DND-41 (cell line): ENCODE measurements around the gene SWAP70.
"Not testable (repeated sequence)": the region's sequence is repeated elsewhere in the genome, so short reads cannot be mapped to it uniquely, and the experiment has no call there.

Experiments used
- ATAC-seq: fragments of 200-7000 bp; cut with Tn5 transposase; 3 replicates; pipeline ENCODE4 v1.9.1; 2021; ENCODE audit warnings: low read depth; ENCODE audit not compliant: insufficient read depth
- DNase-seq: peaks from one replicate; pipeline ENCODE4 v3.0.0-alpha.2; 2020
- H2AFZ ChIP-seq: 2 replicates; pipeline ENCODE4 v1.6.0; 2012; ENCODE audit warnings: low read depth, low read length
- H3K27ac ChIP-seq: 2 replicates; pipeline ENCODE4 v1.5.1; 2012; ENCODE audit warnings: low read length, inconsistent platforms
- H3K27me3 ChIP-seq: fragments of 200-600 bp; sonication (generic); 2 replicates; pipeline ENCODE4 v1.6.0; 2012; ENCODE audit warnings: low read length, mild to moderate bottlenecking, inconsistent platforms; ENCODE audit not compliant: insufficient read depth, poor library complexity
- H3K36me3 ChIP-seq: 2 replicates; pipeline ENCODE4 v1.5.1; 2012; ENCODE audit warnings: low read length, inconsistent platforms; ENCODE audit not compliant: insufficient read depth
- H3K4me1 ChIP-seq: 2 replicates; pipeline ENCODE4 v1.5.1; 2012; ENCODE audit warnings: mild to moderate bottlenecking, low read length; ENCODE audit not compliant: insufficient read depth
- H3K4me2 ChIP-seq: 2 replicates; pipeline ENCODE4 v1.6.0; 2012; ENCODE audit warnings: mild to moderate bottlenecking, moderate library complexity, low read length, inconsistent platforms; ENCODE audit not compliant: insufficient read depth
- H3K4me3 ChIP-seq, 2 experiments: fragments of 200-600 bp in 1 of 2; shearing (Covaris generic) in 1 of 2; 2 replicates each; pipeline ENCODE4 v1.5.1; 2012 to 2016; ENCODE audit warnings: inconsistent platforms in 2 of 2, low read length in 2 of 2, mild to moderate bottlenecking in 2 of 2, low read depth in 1 of 2, moderate library complexity in 1 of 2
- H3K79me2 ChIP-seq: 2 replicates; pipeline ENCODE4 v1.6.0; 2012; ENCODE audit warnings: low read length, inconsistent platforms; ENCODE audit not compliant: insufficient read depth
- H3K9ac ChIP-seq: 2 replicates; pipeline ENCODE4 v1.6.0; 2012; ENCODE audit warnings: low read depth, mild to moderate bottlenecking, inconsistent platforms, low read length, moderate library complexity
- H3K9me3 ChIP-seq: 2 replicates; pipeline ENCODE4 v1.5.1; 2012; ENCODE audit warnings: low read length, moderate library complexity, mild to moderate bottlenecking, inconsistent platforms; ENCODE audit not compliant: insufficient read depth, severe bottlenecking
- H4K20me1 ChIP-seq: 2 replicates; pipeline ENCODE4 v1.6.0; 2012; ENCODE audit warnings: low read length; ENCODE audit not compliant: insufficient read depth
- CTCF ChIP-seq: IDR thresholded peaks from 2 replicates; pipeline ENCODE4 v1.5.1; 2012; ENCODE audit warnings: borderline replicate concordance, low read length, moderate library complexity, mild to moderate bottlenecking; ENCODE audit not compliant: poor library complexity, severe bottlenecking; ENCODE audit errors: extremely low read depth
- EZH2 ChIP-seq: IDR thresholded peaks from 3 replicates; pipeline ENCODE4 v1.6.1; 2012; ENCODE audit warnings: borderline replicate concordance, low read depth, mild to moderate bottlenecking, moderate library complexity, low read length, inconsistent platforms; ENCODE audit not compliant: severe bottlenecking

The SWAP70 gene

DNA sequence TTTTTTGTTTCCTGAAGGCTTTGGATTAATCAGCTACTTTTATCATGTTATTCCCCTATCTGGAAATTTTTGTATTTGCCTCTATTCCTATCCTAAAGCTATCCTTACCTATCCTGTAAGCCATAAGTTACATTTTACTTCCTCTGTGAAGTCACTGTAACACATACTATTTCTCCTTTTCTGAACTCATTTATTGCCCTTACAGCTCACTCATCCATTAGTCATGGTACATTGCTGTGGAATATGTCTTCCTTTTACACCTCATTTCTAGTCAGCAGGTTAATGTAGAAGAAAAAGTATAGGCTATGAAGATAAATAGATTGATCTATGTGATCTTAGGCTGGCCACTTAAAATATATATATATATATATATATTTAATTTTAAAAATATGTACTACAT lies 28.0 kb downstream of the SWAP70 start:
- no peak for DNase-seq
- no peaks in the 10 kb centered on the region for H3K36me3 ChIP-seq

DNA sequence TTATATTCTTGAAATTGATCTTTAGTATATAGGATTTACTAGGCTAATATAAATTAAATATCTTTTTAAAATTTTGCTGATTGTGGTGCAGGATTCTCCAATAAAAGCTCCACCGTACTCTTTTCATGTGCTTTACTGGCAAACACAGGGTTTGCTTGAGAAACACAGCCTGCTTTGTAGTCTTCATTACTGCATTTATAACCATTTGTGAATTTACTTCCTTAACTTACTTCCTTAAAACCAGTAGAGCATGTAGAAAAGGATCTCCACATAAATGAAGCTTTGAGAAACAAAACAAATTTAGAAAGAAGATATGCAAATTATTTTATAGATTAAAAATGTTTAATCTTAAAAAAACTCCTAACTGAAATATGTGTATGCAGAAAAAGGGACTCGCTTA lies 28.8 kb downstream of the SWAP70 start:
- DNase-seq, result no peak
- Histone ChIP-seq H3K9ac (no peak overlapping the region), H3K79me2 (no peaks in the 10 kb centered on the region), H2AFZ (no peak overlapping the region), H3K27me3 (peaks cover 19% of the 10 kb centered on the region), H3K27ac (no peak overlapping the region), H3K4me2 (no peak overlapping the region), H4K20me1 (no peaks in the 10 kb centered on the region), H3K36me3 (no peaks in the 10 kb centered on the region), H3K4me3 (no peak overlapping the region), H3K4me1 (no peaks in the 10 kb centered on the region), H3K9me3 (no peaks in the 10 kb centered on the region)
- TF ChIP-seq EZH2, result no peak
- ATAC-seq, result no peak

More for the DNA sequence above, 28.0 kb downstream of the SWAP70 start:
- no peak overlapping the region for H3K27ac ChIP-seq
- H3K9me3 ChIP-seq, result no peaks in the 10 kb centered on the region
- peaks cover 19% of the 10 kb centered on the region for H3K27me3 ChIP-seq
- H3K4me1 ChIP-seq, result no peaks in the 10 kb centered on the region
- no peaks in the 10 kb centered on the region for H4K20me1 ChIP-seq
- TF ChIP-seq EZH2 (no peak), CTCF (no peak)
- no peaks in the 10 kb centered on the region for H3K79me2 ChIP-seq
- H3K4me3 ChIP-seq, result no peak overlapping the region
- no peak for ATAC-seq
- H3K4me2 ChIP-seq, result no peak overlapping the region
- no peak overlapping the region for H2AFZ ChIP-seq
- no peak overlapping the region for H3K9ac ChIP-seq

GRCh38 chr11:9693801-9694553 lies 30.1 kb downstream of the SWAP70 start:
- Histone ChIP-seq H3K79me2 (no peaks in the 10 kb centered on the region), H3K27ac (no peak overlapping the region), H3K9me3 (no peaks in the 10 kb centered on the region), H3K27me3 (peaks cover 18% of the 10 kb centered on the region), H3K9ac (no peak overlapping the region), H3K36me3 (no peaks in the 10 kb centered on the region), H3K4me1 (no peaks in the 10 kb centered on the region), H3K4me2 (no peak overlapping the region), H4K20me1 (no peaks in the 10 kb centered on the region), H3K4me3 (no peak overlapping the region), H2AFZ (no peak overlapping the region)
- no peak for DNase-seq
- TF ChIP-seq EZH2 (no peak), CTCF (no peak)
- no peak for ATAC-seq

GRCh38 chr11:9695228-9695627 lies 31.4 kb downstream of the SWAP70 start:
- H3K36me3 ChIP-seq, H3K79me2 ChIP-seq, H3K4me2 ChIP-seq, H3K9ac ChIP-seq, H3K27ac ChIP-seq, H2AFZ ChIP-seq, H3K4me1 ChIP-seq, H3K4me3 ChIP-seq, ATAC-seq, H4K20me1 ChIP-seq, DNase-seq, H3K9me3 ChIP-seq: not testable (repeated sequence)
- peaks cover 14% of the 10 kb centered on the region for H3K27me3 ChIP-seq
